ENCODE data around the gene PGP.
A peak's percentile ranks its signal among the peaks of the same experiment; 100 is the strongest.

The PGP gene

GRCh38 chr16:2200313-2200712 is 14.3 kb downstream of the PGP start:
- Histone ChIP-seq H3K27ac (no peak overlapping the region), H3K36me3 (ENCODE audit: insufficient read depth, low read length) (no peaks in the 10 kb centered on the region), H3K4me3 (no peak overlapping the region), H3K9me3 (ENCODE audit: low read depth, low read length) (no peaks in the 10 kb centered on the region), H3K9ac (ENCODE audit: insufficient read length) (no peak overlapping the region)
- DNase-seq (ENCODE audit: low read depth, low spot score), result no peak
- no peak for TF ChIP-seq EZH2 (IDR thresholded peaks at IDR 0.05)

DNA sequence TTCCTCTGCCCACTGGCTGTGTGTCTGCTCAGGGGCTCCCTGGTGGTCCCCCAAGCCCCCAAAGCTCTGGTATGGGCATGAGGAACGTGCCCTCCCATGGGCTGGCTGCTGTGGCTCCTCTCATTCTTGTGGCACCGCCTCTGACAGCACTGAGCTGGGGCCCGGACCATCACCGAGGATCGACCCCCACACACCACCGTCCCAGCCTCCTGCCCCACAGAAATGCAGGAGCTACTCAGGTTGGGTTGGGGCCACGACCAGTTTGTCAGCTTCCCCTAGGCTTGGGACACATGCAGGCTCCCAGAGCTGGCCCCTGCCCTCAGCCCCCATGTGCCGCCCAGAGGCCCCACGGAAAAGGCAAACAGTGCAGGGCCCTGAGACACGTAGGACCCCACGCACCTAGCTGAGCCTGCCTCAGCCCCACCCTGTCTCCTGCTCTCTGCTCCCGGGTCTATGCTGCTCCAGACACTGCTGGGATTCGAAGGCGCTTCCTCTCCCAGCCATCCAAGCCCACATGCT is 15.0 kb downstream of the PGP start:
- no peak for TF ChIP-seq EZH2 (IDR thresholded peaks at IDR 0.05)
- no peak for TF ChIP-seq POLR2AphosphoS5 (IDR thresholded peaks at IDR 0.05; ENCODE audit: borderline replicate concordance, low read depth, low read length)
- Histone ChIP-seq H3K9ac (ENCODE audit: insufficient read length) (no peak overlapping the region), H3K27ac (no peak overlapping the region), H3K36me3 (ENCODE audit: insufficient read depth, low read length) (no peaks in the 10 kb centered on the region), H3K9me3 (ENCODE audit: low read depth, low read length) (no peaks in the 10 kb centered on the region), H3K4me3 (no peak overlapping the region)
- DNase-seq (ENCODE audit: low read depth, low spot score), result no peak

DNA sequence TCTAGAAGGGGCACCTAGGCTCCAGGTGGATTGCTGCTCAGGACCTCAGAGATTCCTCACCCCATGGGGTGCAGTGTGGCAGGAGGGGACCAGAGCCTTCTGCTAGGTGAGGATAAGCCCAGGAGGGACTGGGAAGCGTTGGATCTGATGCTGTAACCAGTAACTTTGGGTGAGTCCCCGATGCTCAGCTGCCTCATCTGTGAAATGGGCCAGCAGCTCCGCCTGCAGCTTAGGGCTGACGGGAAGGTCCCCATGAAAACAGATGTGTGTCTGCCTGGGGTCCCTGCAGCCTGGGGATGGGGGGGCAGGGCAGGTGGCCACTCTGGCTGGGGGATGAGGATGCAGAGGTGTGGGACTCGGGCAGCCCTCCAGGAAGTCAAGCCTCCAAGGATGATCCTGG is 15.5 kb downstream of the PGP start:
- Histone ChIP-seq H3K9me3 (ENCODE audit: low read depth, low read length) (no peaks in the 10 kb centered on the region), H3K36me3 (ENCODE audit: insufficient read depth, low read length) (no peaks in the 10 kb centered on the region), H3K4me3 (no peak overlapping the region), H3K27ac (no peak overlapping the region), H3K9ac (ENCODE audit: insufficient read length) (no peak overlapping the region)
- TF ChIP-seq POLR2AphosphoS5 (IDR thresholded peaks at IDR 0.05; ENCODE audit: borderline replicate concordance, low read depth, low read length), result no peak
- TF ChIP-seq FOXP2 (optimal IDR thresholded peaks at IDR 0.05; ENCODE audit: control extremely low read depth, extremely low read length, insufficient read depth), result no peak
- no peak for TF ChIP-seq EZH2 (IDR thresholded peaks at IDR 0.05)
- DNase-seq (ENCODE audit: low read depth, low spot score), result no peak

- TF ChIP-seq FOXP2 (optimal IDR thresholded peaks at IDR 0.05; ENCODE audit: control extremely low read depth, extremely low read length, insufficient read depth) (no peak), POLR2AphosphoS5 (IDR thresholded peaks at IDR 0.05; ENCODE audit: borderline replicate concordance, low read depth, low read length) (no peak), EZH2 (IDR thresholded peaks at IDR 0.05) (no peak)
Measured at GRCh38 chr16:2198283-2198682, 16.4 kb downstream of the PGP start.

DNA sequence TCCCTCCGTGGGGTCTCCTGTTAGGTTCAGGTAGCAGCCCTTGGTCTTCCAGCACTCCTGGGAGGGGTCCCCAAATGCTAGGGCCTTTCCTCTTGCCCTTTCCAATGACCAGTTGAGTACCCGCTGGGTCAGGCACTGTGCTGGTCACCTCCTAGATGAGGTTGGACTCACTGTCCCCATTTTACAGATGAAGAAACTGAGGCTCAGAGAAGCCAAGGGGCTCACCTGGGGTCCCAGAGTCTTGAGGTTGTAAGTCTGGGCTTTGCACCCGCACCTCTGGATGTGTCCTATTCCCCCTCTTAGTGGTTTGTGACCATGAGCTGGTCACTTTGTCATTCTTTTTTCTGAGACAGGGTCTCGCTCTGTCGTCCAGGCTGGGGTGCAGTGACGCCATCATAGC is 16.9 kb downstream of the PGP start:
- Histone ChIP-seq H3K4me3 (no peak overlapping the region), H3K36me3 (ENCODE audit: insufficient read depth, low read length) (no peaks in the 10 kb centered on the region), H3K27ac (no peak overlapping the region), H3K9me3 (ENCODE audit: low read depth, low read length) (no peaks in the 10 kb centered on the region), H3K9ac (ENCODE audit: insufficient read length) (no peak overlapping the region)
- no peak for DNase-seq (ENCODE audit: low read depth, low spot score)
- TF ChIP-seq FOXP2 (optimal IDR thresholded peaks at IDR 0.05; ENCODE audit: control extremely low read depth, extremely low read length, insufficient read depth) (no peak), EZH2 (IDR thresholded peaks at IDR 0.05) (no peak), POLR2AphosphoS5 (IDR thresholded peaks at IDR 0.05; ENCODE audit: borderline replicate concordance, low read depth, low read length) (no peak)

More at GRCh38 chr16:2198283-2198682, 16.4 kb downstream of the PGP start:
- DNase-seq (ENCODE audit: low read depth, low spot score), result no peak
- H3K27ac ChIP-seq, result no peak overlapping the region
- no peaks in the 10 kb centered on the region for H3K36me3 ChIP-seq (ENCODE audit: insufficient read depth, low read length)
- no peak overlapping the region for H3K9ac ChIP-seq (ENCODE audit: insufficient read length)
- no peak overlapping the region for H3K4me3 ChIP-seq
- no peaks in the 10 kb centered on the region for H3K9me3 ChIP-seq (ENCODE audit: low read depth, low read length)

- Histone ChIP-seq H3K27ac (no peak overlapping the region), H3K9ac (ENCODE audit: insufficient read length) (no peak overlapping the region), H3K9me3 (ENCODE audit: low read depth, low read length) (no peaks in the 10 kb centered on the region), H3K36me3 (ENCODE audit: insufficient read depth, low read length) (no peaks in the 10 kb centered on the region), H3K4me3 (peak overlapping the region; percentile 48; the same call in 1 of the 2 replicates)
- no peak for DNase-seq (ENCODE audit: low read depth, low spot score)
- TF ChIP-seq POLR2AphosphoS5 (IDR thresholded peaks at IDR 0.05; ENCODE audit: borderline replicate concordance, low read depth, low read length) (no peak), FOXP2 (optimal IDR thresholded peaks at IDR 0.05; ENCODE audit: control extremely low read depth, extremely low read length, insufficient read depth) (no peak), EZH2 (IDR thresholded peaks at IDR 0.05) (no peak)
Measured at GRCh38 chr16:2196981-2197511, 17.6 kb downstream of the PGP start.

- Histone ChIP-seq H3K27ac (no peak within 1 kb of the TSS), H3K36me3 (ENCODE audit: insufficient read depth, low read length) (no peaks in the 10 kb centered on the region), H3K4me3 (peak within 1 kb of the TSS; percentile 64), H3K9me3 (ENCODE audit: low read depth, low read length) (no peaks in the 10 kb centered on the region), H3K9ac (ENCODE audit: insufficient read length) (no peak within 1 kb of the TSS)
- DNase-seq (ENCODE audit: low read depth, low spot score), result no peak
- TF ChIP-seq EZH2 (IDR thresholded peaks at IDR 0.05), result no peak
- no peak for TF ChIP-seq POLR2AphosphoS5 (IDR thresholded peaks at IDR 0.05; ENCODE audit: borderline replicate concordance, low read depth, low read length)
- no peak for TF ChIP-seq FOXP2 (optimal IDR thresholded peaks at IDR 0.05; ENCODE audit: control extremely low read depth, extremely low read length, insufficient read depth)
Measured at GRCh38 chr16:2196162-2196980, 18.3 kb downstream of the PGP start, which contains the start of gene CASKIN1. Gene CASKIN1, minus strand, starts transcription at chr16:2196605. Its CDS starts 173 bp downstream, at chr16:2196432.

DNA sequence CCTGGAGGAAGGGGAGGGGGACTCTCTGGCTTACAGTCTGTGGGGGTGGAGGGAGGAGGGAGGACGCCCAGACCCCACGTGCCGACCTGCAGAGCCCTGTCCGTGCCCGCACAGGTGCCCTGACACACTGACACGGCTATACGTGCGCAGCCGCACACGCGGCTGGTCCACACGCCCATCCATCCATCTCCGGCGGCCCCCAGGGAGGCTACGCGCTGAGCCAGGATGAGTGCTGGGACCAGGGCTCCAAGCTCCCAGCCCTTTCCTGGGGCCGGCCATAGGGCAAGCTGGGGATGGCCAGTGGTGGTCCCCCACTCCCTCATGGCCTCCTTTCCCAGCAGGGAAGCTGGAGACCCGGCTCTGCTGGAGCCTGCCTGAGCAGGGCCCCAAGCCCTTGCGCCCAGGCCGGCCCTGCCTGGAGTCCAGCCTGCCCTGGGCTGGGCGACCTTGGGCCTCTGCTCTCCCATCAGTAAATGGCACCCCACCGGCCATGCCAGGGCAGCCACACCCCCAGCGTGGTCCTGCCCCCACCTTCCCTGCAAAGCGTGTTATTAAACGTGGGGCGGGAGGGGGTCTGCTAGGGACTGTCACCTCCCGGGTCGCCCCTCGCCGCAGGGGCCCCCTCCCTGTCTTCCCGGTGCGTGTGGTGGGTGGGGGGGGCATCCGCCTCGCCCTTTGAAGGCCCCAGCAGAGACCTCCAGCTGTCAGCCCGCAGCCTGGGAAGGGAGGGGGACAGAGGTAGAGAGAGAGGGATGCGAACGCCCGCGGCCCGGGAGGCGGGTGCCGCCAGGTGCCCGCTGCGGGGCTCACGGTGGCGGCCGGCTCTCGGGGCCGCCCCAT is 19.1 kb downstream of the PGP start:
- H3K36me3 ChIP-seq (ENCODE audit: insufficient read depth, low read length), result no peaks in the 10 kb centered on the region
- no peaks in the 10 kb centered on the region for H3K9me3 ChIP-seq (ENCODE audit: low read depth, low read length)
- peak overlapping the region; percentile 64 for H3K4me3 ChIP-seq
- H3K9ac ChIP-seq (ENCODE audit: insufficient read length), result no peak overlapping the region
- TF ChIP-seq FOXP2 (optimal IDR thresholded peaks at IDR 0.05; ENCODE audit: control extremely low read depth, extremely low read length, insufficient read depth) (no peak), POLR2AphosphoS5 (IDR thresholded peaks at IDR 0.05; ENCODE audit: borderline replicate concordance, low read depth, low read length) (no peak), EZH2 (IDR thresholded peaks at IDR 0.05) (no peak)
- DNase-seq (ENCODE audit: low read depth, low spot score), result no peak
- H3K27ac ChIP-seq, result no peak overlapping the region

Measured in SK-N-MC (cell line).